OCI-M2 (cell line): ENCODE data around the gene HMGN4.
"Not testable (repeated sequence)": the region's sequence is repeated elsewhere in the genome, so short reads cannot be mapped to it uniquely, and the experiment has no call there.

ENCODE experiments used
- DNase-seq: peaks from one replicate; lab custom pipeline; 2025; ENCODE audit not compliant: unreplicated experiment; lab: John Stamatoyannopoulos, UW

HMGN4 gene

GRCh38 chr6:26522486-26523228, 15.5 kb upstream of the HMGN4 start:
- DNase-seq, result not testable (repeated sequence)

GRCh38 chr6:26524314-26524713, 13.9 kb upstream of the HMGN4 start:
- DNase-seq, result not testable (repeated sequence)

GRCh38 chr6:26524722-26525370, 13.3 kb upstream of the HMGN4 start:
- DNase-seq, result no peak

- DNase-seq, result no peak
Observed at GRCh38 chr6:26525838-26526237, 12.3 kb upstream of the HMGN4 start.

GRCh38 chr6:26526928-26527327, 11.2 kb upstream of the HMGN4 start:
- no peak for DNase-seq

- DNase-seq, result no peak
Observed at GRCh38 chr6:26530203-26530602, 8.0 kb upstream of the HMGN4 start.

GRCh38 chr6:26531897-26532296, 6.3 kb upstream of the HMGN4 start:
- no peak for DNase-seq

- DNase-seq, result peak; percentile 98
Observed at GRCh38 chr6:26532699-26533531, 5.3 kb upstream of the HMGN4 start.

- no peak for DNase-seq
Observed at GRCh38 chr6:26533532-26533931, 4.6 kb upstream of the HMGN4 start.

GRCh38 chr6:26534681-26535465, 3.3 kb upstream of the HMGN4 start:
- DNase-seq, result no peak

- DNase-seq, result peak; percentile 88
Observed at GRCh38 chr6:26536571-26537159, 1.5 kb upstream of the HMGN4 start.

- peak; percentile 95 for DNase-seq
Observed at GRCh38 chr6:26537160-26537845, 863 bp upstream of the HMGN4 start.

GRCh38 chr6:26538572-26538902, 371 bp downstream of the HMGN4 start:
- no peak for DNase-seq

GRCh38 chr6:26539071-26539615, 977 bp downstream of the HMGN4 start:
- no peak for DNase-seq

GRCh38 chr6:26541579-26541978, 3.4 kb downstream of the HMGN4 start:
- no peak for DNase-seq

- DNase-seq, result no peak
Observed at GRCh38 chr6:26543953-26544352, 5.8 kb downstream of the HMGN4 start.

GRCh38 chr6:26544473-26544872, 6.3 kb downstream of the HMGN4 start:
- DNase-seq, result no peak

GRCh38 chr6:26545627-26546026, 7.5 kb downstream of the HMGN4 start:
- no peak for DNase-seq

- not testable (repeated sequence) for DNase-seq
Observed at GRCh38 chr6:26547363-26547762, 9.2 kb downstream of the HMGN4 start.
